Neural progenitor cell (in vitro differentiated cells): ENCODE results near the gene CIB4. TPM values are rescaled to one million over a fixed set of nuclear protein-coding genes. Genes with fewer than 3 reads are reported as not detected.

Experiments
- DNase-seq: peaks from one replicate; pipeline ENCODE4 v3.0.0-alpha.2; 2016; ENCODE audit warnings: low spot score
- H2AFZ ChIP-seq: fragments of 200-600 bp; sonication (generic); replicated peaks from 2 replicates; pipeline ENCODE4 v1.6.1; 2016; ENCODE audit warnings: antibody characterized with exemption
- H3F3A ChIP-seq: fragments of 200-600 bp; sonication (generic); 2 replicates; pipeline ENCODE4 v1.6.1; 2016; ENCODE audit warnings: antibody characterized with exemption, low read depth
- H3K27ac ChIP-seq: fragments of 200-600 bp; sonication (generic); 2 replicates; pipeline ENCODE4 v1.5.1; 2016; ENCODE audit warnings: mild to moderate bottlenecking
- H3K27me3 ChIP-seq: fragments of 200-600 bp; sonication (generic); 2 replicates; pipeline ENCODE4 v1.6.1; 2016; ENCODE audit warnings: mild to moderate bottlenecking, moderate library complexity
- H3K36me3 ChIP-seq: fragments of 200-600 bp; sonication (generic); 2 replicates; pipeline ENCODE4 v1.5.1; 2016
- H3K4me1 ChIP-seq: fragments of 200-600 bp; sonication (generic); 2 replicates; pipeline ENCODE4 v1.6.1; 2016; ENCODE audit warnings: mixed run types
- H3K4me2 ChIP-seq: fragments of 200-600 bp; sonication (generic); 2 replicates; pipeline ENCODE4 v1.6.1; 2016
- H3K4me3 ChIP-seq: fragments of 200-600 bp; sonication (generic); 2 replicates; pipeline ENCODE4 v1.5.1; 2016
- H3K79me2 ChIP-seq: fragments of 200-600 bp; sonication (generic); 2 replicates; pipeline ENCODE4 v1.6.1; 2016; ENCODE audit warnings: low read depth
- H3K9ac ChIP-seq: fragments of 200-600 bp; sonication (generic); 2 replicates; pipeline ENCODE4 v1.6.1; 2016
- H3K9me3 ChIP-seq: fragments of 200-600 bp; sonication (generic); 2 replicates; pipeline ENCODE4 v1.5.1; 2016; ENCODE audit warnings: low read depth
- H4K20me1 ChIP-seq: fragments of 200-600 bp; sonication (generic); 2 replicates; pipeline ENCODE4 v1.6.1; 2016; ENCODE audit warnings: low read depth
- H3K27ac Mint-ChIP-seq: 3 replicates; pipeline ENCODE4 v1.8.0; 2021; ENCODE audit warnings: mixed read lengths
- H3K27me3 Mint-ChIP-seq: 2 replicates; pipeline ENCODE4 v1.8.0; 2022; ENCODE audit warnings: low read depth, mild to moderate bottlenecking, inconsistent platforms, moderate library complexity, mixed read lengths; ENCODE audit not compliant: insufficient read depth
- H3K36me3 Mint-ChIP-seq: 3 replicates; pipeline ENCODE4 v1.8.0; 2021; ENCODE audit warnings: mixed read lengths
- H3K4me1 Mint-ChIP-seq: 3 replicates; pipeline ENCODE4 v1.8.0; 2021; ENCODE audit warnings: mixed read lengths
- H3K4me3 Mint-ChIP-seq: 3 replicates; pipeline ENCODE4 v1.8.0; 2021; ENCODE audit warnings: mild to moderate bottlenecking, moderate library complexity, mixed read lengths
- H3K9me3 Mint-ChIP-seq: 3 replicates; pipeline ENCODE4 v1.8.0; 2020; ENCODE audit warnings: mixed read lengths
- EZH2 ChIP-seq: fragments of 200-600 bp; sonication (generic); IDR thresholded peaks from 2 replicates; pipeline ENCODE4 v1.6.1; 2017; ENCODE audit warnings: antibody characterized with exemption, mild to moderate bottlenecking, moderate library complexity
- EZH2phosphoT487 ChIP-seq: fragments of 200-600 bp; sonication (generic); IDR thresholded peaks from 2 replicates; pipeline ENCODE4 v1.6.1; 2017; ENCODE audit warnings: antibody characterized with exemption
- total RNA-seq: library from RNA; depleted of rRNA; stranded (reverse); fragments of >200 nt; gene quantifications from 2 replicates; pipeline ENCODE4 v1.2.3, GENCODE V29; 2015; ENCODE audit warnings: low replicate concordance
- TF ChIP-seq, protein P1 (sequence below): fragments of 200-600 bp; sonication (generic); IDR thresholded peaks from 2 replicates; pipeline ENCODE4 v1.5.1; 2017; ENCODE audit warnings: antibody characterized with exemption, mild to moderate bottlenecking

Gene CIB4
- total RNA-seq, 1 donor from 2014 or later = not detected

DNA sequence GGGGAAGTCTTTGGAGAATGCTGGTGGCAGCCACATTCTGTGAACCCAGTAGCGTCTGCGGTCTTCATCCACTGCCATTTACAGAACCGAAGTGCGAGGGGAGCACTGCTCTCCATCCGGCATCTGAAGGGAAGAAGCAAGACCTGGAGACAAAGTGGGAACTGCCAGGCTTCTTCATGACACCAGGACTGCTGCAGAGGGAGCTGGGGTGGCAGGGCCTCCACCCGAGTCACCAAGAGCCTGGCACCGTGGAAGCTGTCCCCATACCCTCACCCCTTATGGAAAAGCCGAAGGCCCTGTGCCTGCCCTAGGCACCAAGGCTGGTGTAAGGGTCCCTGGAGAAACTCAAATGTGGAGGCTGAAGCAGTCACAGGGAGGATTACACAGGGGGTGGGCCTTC lies 79.8 kb downstream of the CIB4 start:
- Mint-ChIP-seq H3K4me3 (no peak overlapping the region), H3K4me1 (peaks cover 31% of the 10 kb centered on the region), H3K27ac (no peak overlapping the region), H3K9me3 (no peaks in the 10 kb centered on the region), H3K27me3 (peaks cover 23% of the 10 kb centered on the region), H3K36me3 (no peaks in the 10 kb centered on the region)
- no peak for DNase-seq
- no peaks in the 10 kb centered on the region for H4K20me1 ChIP-seq
- no peak overlapping the region for H3K4me2 ChIP-seq
- H3K4me3 ChIP-seq = no peak overlapping the region
- H3K9ac ChIP-seq = no peak overlapping the region
- H3K36me3 ChIP-seq = no peaks in the 10 kb centered on the region
- H3K4me1 ChIP-seq = peaks cover 20% of the 10 kb centered on the region
- H3K27ac ChIP-seq = no peak overlapping the region
- no peaks in the 10 kb centered on the region for H3K79me2 ChIP-seq
- no peaks in the 10 kb centered on the region for H3K9me3 ChIP-seq
- TF ChIP-seq EZH2 = no peak
- TF ChIP-seq EZH2phosphoT487 = no peak
- TF ChIP-seq, protein P1, sequence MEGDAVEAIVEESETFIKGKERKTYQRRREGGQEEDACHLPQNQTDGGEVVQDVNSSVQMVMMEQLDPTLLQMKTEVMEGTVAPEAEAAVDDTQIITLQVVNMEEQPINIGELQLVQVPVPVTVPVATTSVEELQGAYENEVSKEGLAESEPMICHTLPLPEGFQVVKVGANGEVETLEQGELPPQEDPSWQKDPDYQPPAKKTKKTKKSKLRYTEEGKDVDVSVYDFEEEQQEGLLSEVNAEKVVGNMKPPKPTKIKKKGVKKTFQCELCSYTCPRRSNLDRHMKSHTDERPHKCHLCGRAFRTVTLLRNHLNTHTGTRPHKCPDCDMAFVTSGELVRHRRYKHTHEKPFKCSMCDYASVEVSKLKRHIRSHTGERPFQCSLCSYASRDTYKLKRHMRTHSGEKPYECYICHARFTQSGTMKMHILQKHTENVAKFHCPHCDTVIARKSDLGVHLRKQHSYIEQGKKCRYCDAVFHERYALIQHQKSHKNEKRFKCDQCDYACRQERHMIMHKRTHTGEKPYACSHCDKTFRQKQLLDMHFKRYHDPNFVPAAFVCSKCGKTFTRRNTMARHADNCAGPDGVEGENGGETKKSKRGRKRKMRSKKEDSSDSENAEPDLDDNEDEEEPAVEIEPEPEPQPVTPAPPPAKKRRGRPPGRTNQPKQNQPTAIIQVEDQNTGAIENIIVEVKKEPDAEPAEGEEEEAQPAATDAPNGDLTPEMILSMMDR = no peak
- H3F3A ChIP-seq = peaks cover 6% of the 10 kb centered on the region
- H2AFZ ChIP-seq = no peak overlapping the region
- H3K27me3 ChIP-seq = no peaks in the 10 kb centered on the region

DNA sequence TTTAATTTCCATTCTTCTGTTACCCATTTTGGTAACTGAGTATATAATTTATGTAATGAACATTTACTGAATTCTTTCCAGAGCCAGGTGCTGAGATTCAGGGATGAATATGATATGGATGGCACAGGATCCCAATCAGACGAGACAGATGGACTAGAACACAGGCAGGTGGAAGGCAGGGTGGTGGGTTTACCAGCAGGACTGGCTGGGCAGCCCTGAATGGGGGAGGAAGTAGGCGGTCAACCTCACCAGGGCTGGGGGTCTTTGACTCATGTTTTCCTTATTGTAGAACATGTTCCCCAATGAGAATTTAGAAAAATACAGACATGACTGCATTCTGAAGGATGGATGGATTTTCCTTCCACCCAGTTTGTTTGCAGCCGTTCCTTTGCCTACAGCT lies 80.3 kb downstream of the CIB4 start:
- Mint-ChIP-seq H3K4me1 (peaks cover 31% of the 10 kb centered on the region), H3K9me3 (no peaks in the 10 kb centered on the region), H3K4me3 (no peak overlapping the region), H3K27me3 (peaks cover 23% of the 10 kb centered on the region), H3K27ac (peak overlapping the region; percentile 6), H3K36me3 (no peaks in the 10 kb centered on the region)
- TF ChIP-seq EZH2phosphoT487 = no peak
- TF ChIP-seq, protein P1 = no peak
- no peak for TF ChIP-seq EZH2
- no peaks in the 10 kb centered on the region for H3K36me3 ChIP-seq
- H3K9ac ChIP-seq = no peak overlapping the region
- no peaks in the 10 kb centered on the region for H3K79me2 ChIP-seq
- no peak overlapping the region for H2AFZ ChIP-seq
- no peaks in the 10 kb centered on the region for H4K20me1 ChIP-seq
- no peaks in the 10 kb centered on the region for H3K27me3 ChIP-seq
- DNase-seq = no peak
- H3K4me2 ChIP-seq = no peak overlapping the region
- H3F3A ChIP-seq = peaks cover 6% of the 10 kb centered on the region
- H3K27ac ChIP-seq = no peak overlapping the region
- no peaks in the 10 kb centered on the region for H3K9me3 ChIP-seq
- no peak overlapping the region for H3K4me3 ChIP-seq
- H3K4me1 ChIP-seq = peaks cover 20% of the 10 kb centered on the region

DNA sequence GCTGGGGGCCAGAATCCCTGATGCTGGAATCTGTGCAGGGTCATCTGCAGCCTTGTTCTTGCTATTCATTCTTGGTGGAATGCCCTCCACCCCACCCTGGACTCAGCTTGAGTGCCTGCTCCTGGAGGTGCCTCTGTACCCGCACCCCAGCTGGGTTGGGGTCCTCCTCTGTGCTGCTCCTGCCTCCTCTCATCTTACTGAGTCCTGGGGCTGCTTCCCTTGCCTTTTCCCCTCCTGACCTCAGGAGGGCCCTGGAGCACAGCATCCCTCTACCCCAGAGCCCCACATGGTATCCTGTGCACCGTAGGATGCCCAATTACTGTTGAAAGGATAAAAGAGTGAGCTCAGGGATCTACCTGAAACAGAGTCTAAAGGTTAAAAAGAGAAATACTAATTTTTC lies 81.6 kb downstream of the CIB4 start:
- Histone ChIP-seq H3K27ac (no peak overlapping the region), H3K79me2 (no peaks in the 10 kb centered on the region), H3K36me3 (no peaks in the 10 kb centered on the region), H3K4me3 (no peak overlapping the region), H3K4me1 (peaks cover 20% of the 10 kb centered on the region), H2AFZ (no peak overlapping the region), H3K4me2 (no peak overlapping the region), H3F3A (peaks cover 6% of the 10 kb centered on the region), H3K27me3 (no peaks in the 10 kb centered on the region), H3K9ac (no peak overlapping the region), H4K20me1 (no peaks in the 10 kb centered on the region), H3K9me3 (no peaks in the 10 kb centered on the region)
- DNase-seq = peak; percentile 56
- Mint-ChIP-seq H3K9me3 (no peaks in the 10 kb centered on the region), H3K4me1 (peaks cover 31% of the 10 kb centered on the region), H3K36me3 (no peaks in the 10 kb centered on the region), H3K27ac (no peak overlapping the region), H3K4me3 (peak overlapping the region; percentile 19), H3K27me3 (peaks cover 23% of the 10 kb centered on the region)
- TF ChIP-seq, protein P1 = peak; percentile 38
- TF ChIP-seq EZH2phosphoT487 = no peak
